Activated T-cell treated with anti-CD3 and anti-CD28 coated beads for 48 hours (primary cell): ENCODE measurements around the gene UGT1A4.

Experiments used
- DNase-seq: peaks from one replicate; pipeline ENCODE4 v3.0.0-alpha.2; 2020; ENCODE audit warnings: low read depth

UGT1A4 gene

GRCh38 chr2:233718552-233718951 lies at the start of gene UGT1A4:
Gene UGT1A4 (plus strand): TSS chr2:233718736. CDS start chr2:233718821, 85 bp downstream.
- DNase-seq = no peak

- no peak for DNase-seq
Observed at GRCh38 chr2:233671290-233672161, 47.0 kb upstream of the UGT1A4 start, which contains the start of gene UGT1A9. Gene UGT1A9 (plus strand): TSS chr2:233671898. CDS start chr2:233671935, 37 bp downstream.

- no peak for DNase-seq
Observed at GRCh38 chr2:233672886-233673285, 45.6 kb upstream of the UGT1A4 start.

GRCh38 chr2:233673896-233674295 lies 44.6 kb upstream of the UGT1A4 start:
- no peak for DNase-seq

GRCh38 chr2:233674314-233674713 lies 44.2 kb upstream of the UGT1A4 start:
- no peak for DNase-seq

GRCh38 chr2:233674995-233675394 lies 43.5 kb upstream of the UGT1A4 start:
- no peak for DNase-seq

- DNase-seq = no peak
Observed at GRCh38 chr2:233676046-233676445, 42.5 kb upstream of the UGT1A4 start.

GRCh38 chr2:233679196-233679595 lies 39.3 kb upstream of the UGT1A4 start:
- DNase-seq = no peak

GRCh38 chr2:233680361-233681045 lies 38.0 kb upstream of the UGT1A4 start:
- no peak for DNase-seq

- no peak for DNase-seq
Observed at GRCh38 chr2:233681521-233682099, 36.9 kb upstream of the UGT1A4 start, which contains the start of gene UGT1A7. Gene UGT1A7 (plus strand): TSS chr2:233681901. CDS start chr2:233681938, 37 bp downstream.

- no peak for DNase-seq
Observed at GRCh38 chr2:233684640-233685039, 33.9 kb upstream of the UGT1A4 start.

- no peak for DNase-seq
Observed at GRCh38 chr2:233686928-233687327, 31.6 kb upstream of the UGT1A4 start.

GRCh38 chr2:233688341-233688740 lies 30.2 kb upstream of the UGT1A4 start:
- no peak for DNase-seq

GRCh38 chr2:233689031-233689430 lies 29.5 kb upstream of the UGT1A4 start:
- no peak for DNase-seq

GRCh38 chr2:233689501-233689900 lies 29.0 kb upstream of the UGT1A4 start:
- DNase-seq = no peak

- no peak for DNase-seq
Observed at GRCh38 chr2:233690444-233690843, 28.1 kb upstream of the UGT1A4 start.

GRCh38 chr2:233691443-233692433 lies 26.8 kb upstream of the UGT1A4 start:
- no peak for DNase-seq

- no peak for DNase-seq
Observed at GRCh38 chr2:233692648-233693047, 25.9 kb upstream of the UGT1A4 start, which contains the start of gene UGT1A6. Gene UGT1A6 (plus strand): TSS chr2:233692890. CDS start chr2:233693005, 115 bp downstream.

- no peak for DNase-seq
Observed at GRCh38 chr2:233693963-233694362, 24.6 kb upstream of the UGT1A4 start.

GRCh38 chr2:233698740-233699139 lies 19.8 kb upstream of the UGT1A4 start:
- DNase-seq = no peak

GRCh38 chr2:233699424-233700027 lies 19.0 kb upstream of the UGT1A4 start:
- DNase-seq = no peak
